Type B pancreatic cell (in vitro differentiated cells): ENCODE data around the gene DCC. TPM values are rescaled to one million over a fixed set of nuclear protein-coding genes. Genes with fewer than 3 reads are reported as not detected.

Experiments
- DNase-seq: peaks from one replicate; pipeline ENCODE4 v3.0.0; 2021; ENCODE audit warnings: mixed read lengths; ENCODE audit not compliant: unreplicated experiment; ENCODE audit errors: extremely low spot score
- H3K27ac Mint-ChIP-seq: 2 replicates; pipeline ENCODE4 v1.8.0; 2021; ENCODE audit warnings: mild to moderate bottlenecking, mixed read lengths
- H3K27me3 Mint-ChIP-seq: 2 replicates; pipeline ENCODE4 v1.8.0; 2021; ENCODE audit warnings: mixed read lengths
- H3K36me3 Mint-ChIP-seq: 2 replicates; pipeline ENCODE4 v1.8.0; 2021; ENCODE audit warnings: mixed read lengths
- H3K4me1 Mint-ChIP-seq: one replicate; pipeline ENCODE4 v1.8.0; 2021; ENCODE audit warnings: mixed read lengths; ENCODE audit not compliant: unreplicated experiment
- H3K4me3 Mint-ChIP-seq: 2 replicates; pipeline ENCODE4 v1.8.0; 2021; ENCODE audit warnings: mild to moderate bottlenecking, mixed read lengths
- H3K9me3 Mint-ChIP-seq: 2 replicates; pipeline ENCODE4 v1.8.0; 2021; ENCODE audit warnings: mixed read lengths
- CTCF ChIP-seq: fragments of 200-600 bp; sonication (generic); conservative IDR thresholded peaks from 2 replicates; pipeline ENCODE4 v1.5.0; 2021; ENCODE audit warnings: antibody characterized with exemption, mild to moderate bottlenecking
- total RNA-seq: library from RNA; stranded (reverse); gene quantifications from 2 replicates; pipeline ENCODE4 v1.2.1, GENCODE V29; 2021; ENCODE audit warnings: low replicate concordance

DCC gene
- total RNA-seq, 1 donor from 2014 or later = 11.6 TPM

GRCh38 chr18:52403291-52404021, 63.5 kb downstream of the DCC start:
- no peaks in the 10 kb centered on the region for H3K36me3 Mint-ChIP-seq

GRCh38 chr18:52408800-52409302, 68.9 kb downstream of the DCC start:
- no peak for TF ChIP-seq CTCF
- Mint-ChIP-seq H3K27ac (no peak overlapping the region), H3K27me3 (no peaks in the 10 kb centered on the region), H3K36me3 (no peaks in the 10 kb centered on the region), H3K4me1 (no peaks in the 10 kb centered on the region), H3K9me3 (no peaks in the 10 kb centered on the region), H3K4me3 (no peak overlapping the region)
- no peak for DNase-seq

More at GRCh38 chr18:52403291-52404021, 63.5 kb downstream of the DCC start:
- no peak for DNase-seq
- no peak for TF ChIP-seq CTCF
- Mint-ChIP-seq H3K9me3 (no peaks in the 10 kb centered on the region), H3K4me1 (no peaks in the 10 kb centered on the region), H3K27me3 (no peaks in the 10 kb centered on the region), H3K4me3 (no peak overlapping the region), H3K27ac (no peak overlapping the region)

GRCh38 chr18:52409727-52410126, 69.7 kb downstream of the DCC start:
- no peak overlapping the region for H3K4me3 Mint-ChIP-seq
- H3K4me1 Mint-ChIP-seq = no peaks in the 10 kb centered on the region
- TF ChIP-seq CTCF = no peak
- no peaks in the 10 kb centered on the region for H3K9me3 Mint-ChIP-seq
- no peak overlapping the region for H3K27ac Mint-ChIP-seq
- no peak for DNase-seq
- H3K36me3 Mint-ChIP-seq = no peaks in the 10 kb centered on the region
- no peaks in the 10 kb centered on the region for H3K27me3 Mint-ChIP-seq

- H3K27me3 Mint-ChIP-seq = no peaks in the 10 kb centered on the region
- no peaks in the 10 kb centered on the region for H3K36me3 Mint-ChIP-seq
- no peak for DNase-seq
- TF ChIP-seq CTCF = no peak
- no peaks in the 10 kb centered on the region for H3K4me1 Mint-ChIP-seq
- H3K9me3 Mint-ChIP-seq = peaks cover 5% of the 10 kb centered on the region
- no peak overlapping the region for H3K4me3 Mint-ChIP-seq
- H3K27ac Mint-ChIP-seq = no peak overlapping the region
Measured at GRCh38 chr18:52415131-52415530, 75.1 kb downstream of the DCC start.

- Mint-ChIP-seq H3K36me3 (no peaks in the 10 kb centered on the region), H3K4me1 (no peaks in the 10 kb centered on the region), H3K27me3 (peaks cover 9% of the 10 kb centered on the region), H3K9me3 (no peaks in the 10 kb centered on the region), H3K27ac (no peak overlapping the region), H3K4me3 (no peak overlapping the region)
- TF ChIP-seq CTCF = peak; percentile 37
- no peak for DNase-seq
Measured at GRCh38 chr18:52422985-52423601, 83.1 kb downstream of the DCC start.
